ENCODE data around the gene CKS1B.

The CKS1B gene

DNA sequence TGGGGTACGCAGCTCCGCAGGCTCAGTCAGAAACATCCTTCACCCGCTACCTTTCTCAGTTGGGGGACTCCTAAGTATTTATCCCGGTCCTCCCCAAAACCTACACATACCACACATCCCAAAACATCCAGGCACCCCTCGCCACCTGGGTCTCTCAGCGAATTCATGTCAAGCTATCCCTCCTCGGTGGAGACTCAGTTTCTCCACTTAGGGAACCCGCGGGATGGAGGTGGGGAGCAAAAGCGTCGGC is 26.9 kb downstream of the CKS1B start:
- in situ Hi-C loops (cut with MboI; ENCODE audit: low sequenced_read_pairs, unreplicated experiment), result no loop called here
- TF ChIP-seq, protein P1, sequence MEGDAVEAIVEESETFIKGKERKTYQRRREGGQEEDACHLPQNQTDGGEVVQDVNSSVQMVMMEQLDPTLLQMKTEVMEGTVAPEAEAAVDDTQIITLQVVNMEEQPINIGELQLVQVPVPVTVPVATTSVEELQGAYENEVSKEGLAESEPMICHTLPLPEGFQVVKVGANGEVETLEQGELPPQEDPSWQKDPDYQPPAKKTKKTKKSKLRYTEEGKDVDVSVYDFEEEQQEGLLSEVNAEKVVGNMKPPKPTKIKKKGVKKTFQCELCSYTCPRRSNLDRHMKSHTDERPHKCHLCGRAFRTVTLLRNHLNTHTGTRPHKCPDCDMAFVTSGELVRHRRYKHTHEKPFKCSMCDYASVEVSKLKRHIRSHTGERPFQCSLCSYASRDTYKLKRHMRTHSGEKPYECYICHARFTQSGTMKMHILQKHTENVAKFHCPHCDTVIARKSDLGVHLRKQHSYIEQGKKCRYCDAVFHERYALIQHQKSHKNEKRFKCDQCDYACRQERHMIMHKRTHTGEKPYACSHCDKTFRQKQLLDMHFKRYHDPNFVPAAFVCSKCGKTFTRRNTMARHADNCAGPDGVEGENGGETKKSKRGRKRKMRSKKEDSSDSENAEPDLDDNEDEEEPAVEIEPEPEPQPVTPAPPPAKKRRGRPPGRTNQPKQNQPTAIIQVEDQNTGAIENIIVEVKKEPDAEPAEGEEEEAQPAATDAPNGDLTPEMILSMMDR (IDR thresholded peaks at IDR 0.05; ENCODE audit: borderline replicate concordance, control extremely low read depth, extremely low read depth, insufficient read depth, missing control alignments), result no peak
- DNase-seq (ENCODE audit: low spot score), result no peak

GRCh38 chr1:155001675-155002463 is 27.4 kb downstream of the CKS1B start:
- DNase-seq (ENCODE audit: low spot score), result peak; percentile 98

DNA sequence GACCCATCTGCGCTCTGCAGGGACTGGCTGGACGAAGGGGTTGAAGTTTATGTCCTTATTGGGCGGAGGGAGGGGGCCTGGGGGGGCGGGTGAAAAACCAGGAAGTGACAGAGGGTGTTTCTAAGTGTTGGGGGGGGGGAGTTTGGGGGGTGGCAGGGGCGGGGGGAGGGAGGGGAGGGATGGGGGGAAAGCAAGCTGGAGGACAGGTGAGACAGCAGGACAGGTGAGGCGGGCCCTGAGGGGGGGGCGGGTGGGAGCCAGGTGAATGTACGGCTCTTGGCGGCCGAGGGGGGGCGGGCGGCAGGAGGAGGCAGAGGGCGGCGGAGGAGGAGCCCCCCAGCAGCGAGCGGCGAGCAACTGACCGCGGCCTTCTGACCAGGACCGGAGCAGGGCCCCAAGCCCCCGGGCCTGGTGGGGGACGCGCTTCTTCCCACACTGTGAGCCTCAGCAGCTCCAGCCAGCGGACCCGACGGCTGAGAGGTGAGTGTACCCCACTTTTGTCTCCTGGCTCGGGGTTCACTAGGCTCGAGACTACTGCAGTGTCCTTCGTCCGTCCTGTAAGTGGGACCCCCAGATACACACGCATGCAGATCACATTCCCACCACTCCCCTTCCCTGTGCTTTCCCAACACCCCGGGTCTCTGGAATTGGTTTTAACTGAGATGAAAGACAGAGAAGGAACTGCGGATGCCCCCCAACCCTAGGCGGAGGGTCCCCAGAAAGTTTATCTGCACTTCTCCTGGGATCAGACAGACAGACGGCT is 28.2 kb downstream of the CKS1B start, which contains the start of gene ZBTB7B:
TSS of gene ZBTB7B (plus strand) at position 339 of the 763 bp plus-strand sequence. CDS start 11,859 bp downstream, outside the sequence.
- in situ Hi-C loops (cut with MboI; ENCODE audit: low sequenced_read_pairs, unreplicated experiment), result no loop called here
- TF ChIP-seq, protein P1 (IDR thresholded peaks at IDR 0.05; ENCODE audit: borderline replicate concordance, control extremely low read depth, extremely low read depth, insufficient read depth, missing control alignments), result no peak
- DNase-seq (ENCODE audit: low spot score), result peak; percentile 79

More at GRCh38 chr1:155001675-155002463, 27.4 kb downstream of the CKS1B start:
- TF ChIP-seq, protein P1 (IDR thresholded peaks at IDR 0.05; ENCODE audit: borderline replicate concordance, control extremely low read depth, extremely low read depth, insufficient read depth, missing control alignments), result peak; percentile 37
- in situ Hi-C loops (cut with MboI; ENCODE audit: low sequenced_read_pairs, unreplicated experiment), result no loop called here

- DNase-seq (ENCODE audit: low spot score), result no peak
- in situ Hi-C loops (cut with MboI; ENCODE audit: low sequenced_read_pairs, unreplicated experiment), result no loop called here
These were observed 28.8 kb downstream of the CKS1B start for GRCh38 chr1:155003227-155003765.

DNA sequence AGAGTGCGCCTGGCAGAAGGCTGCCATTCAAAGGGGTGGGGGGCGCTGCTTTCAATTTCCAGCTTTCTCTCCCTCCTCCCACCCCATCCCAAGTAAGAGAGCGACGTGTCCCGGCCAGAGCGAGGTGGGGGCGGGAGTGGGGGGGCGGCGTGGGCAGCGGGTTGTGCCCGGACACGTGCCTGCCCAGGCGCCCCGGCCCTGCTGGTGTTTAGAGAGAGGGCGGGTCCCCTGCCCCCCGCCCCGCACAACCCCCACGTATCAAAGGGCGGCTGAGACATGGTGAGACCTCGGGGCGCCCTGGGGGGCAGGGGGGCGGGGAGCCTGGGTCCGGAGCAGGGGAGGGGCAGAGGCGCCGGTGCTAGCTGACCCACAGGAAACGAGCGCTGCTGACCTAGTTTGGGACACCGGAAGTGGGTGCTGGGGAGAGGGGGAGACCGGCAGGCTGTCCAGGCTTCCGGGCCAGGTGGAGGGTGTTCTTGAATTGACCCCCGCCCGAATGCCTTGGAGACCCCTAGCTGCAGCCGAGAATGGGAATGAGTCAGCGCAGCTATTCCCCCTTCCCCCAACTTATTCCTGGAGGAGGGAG is 29.4 kb downstream of the CKS1B start:
- peak; percentile 71 for DNase-seq (ENCODE audit: low spot score)
- in situ Hi-C loops (cut with MboI; ENCODE audit: low sequenced_read_pairs, unreplicated experiment), result no loop called here
- TF ChIP-seq, protein P1 (IDR thresholded peaks at IDR 0.05; ENCODE audit: borderline replicate concordance, control extremely low read depth, extremely low read depth, insufficient read depth, missing control alignments), result no peak

More at GRCh38 chr1:155003227-155003765, 28.8 kb downstream of the CKS1B start:
- TF ChIP-seq, protein P1 (IDR thresholded peaks at IDR 0.05; ENCODE audit: borderline replicate concordance, control extremely low read depth, extremely low read depth, insufficient read depth, missing control alignments), result no peak

- TF ChIP-seq, protein P1 (IDR thresholded peaks at IDR 0.05; ENCODE audit: borderline replicate concordance, control extremely low read depth, extremely low read depth, insufficient read depth, missing control alignments), result no peak
- DNase-seq (ENCODE audit: low spot score), result no peak
- in situ Hi-C loops (cut with MboI; ENCODE audit: low sequenced_read_pairs, unreplicated experiment), result no loop called here
These were observed 30.0 kb downstream of the CKS1B start for GRCh38 chr1:155004352-155005075.
